PC-9 (cell line): ENCODE data around the gene ZNF566.
A peak's percentile ranks its signal among the peaks of the same experiment; 100 is the strongest.
"Not testable (repeated sequence)": the region's sequence is repeated elsewhere in the genome, so short reads cannot be mapped to it uniquely, and the experiment has no call there.

Source experiments
- EZH2 ChIP-seq: fragments of 200-600 bp; sonication (generic); IDR thresholded peaks from 2 replicates; pipeline ENCODE4 v1.8.0; 2017; ENCODE audit warnings: antibody characterized with exemption, low read depth
- TF ChIP-seq, protein P1 (sequence below): fragments of 200-600 bp; sonication (generic); conservative IDR thresholded peaks from 2 replicates; pipeline ENCODE4 v1.6.1; 2017; ENCODE audit warnings: mixed run types, antibody characterized with exemption, mild to moderate bottlenecking, moderate library complexity

DNA sequence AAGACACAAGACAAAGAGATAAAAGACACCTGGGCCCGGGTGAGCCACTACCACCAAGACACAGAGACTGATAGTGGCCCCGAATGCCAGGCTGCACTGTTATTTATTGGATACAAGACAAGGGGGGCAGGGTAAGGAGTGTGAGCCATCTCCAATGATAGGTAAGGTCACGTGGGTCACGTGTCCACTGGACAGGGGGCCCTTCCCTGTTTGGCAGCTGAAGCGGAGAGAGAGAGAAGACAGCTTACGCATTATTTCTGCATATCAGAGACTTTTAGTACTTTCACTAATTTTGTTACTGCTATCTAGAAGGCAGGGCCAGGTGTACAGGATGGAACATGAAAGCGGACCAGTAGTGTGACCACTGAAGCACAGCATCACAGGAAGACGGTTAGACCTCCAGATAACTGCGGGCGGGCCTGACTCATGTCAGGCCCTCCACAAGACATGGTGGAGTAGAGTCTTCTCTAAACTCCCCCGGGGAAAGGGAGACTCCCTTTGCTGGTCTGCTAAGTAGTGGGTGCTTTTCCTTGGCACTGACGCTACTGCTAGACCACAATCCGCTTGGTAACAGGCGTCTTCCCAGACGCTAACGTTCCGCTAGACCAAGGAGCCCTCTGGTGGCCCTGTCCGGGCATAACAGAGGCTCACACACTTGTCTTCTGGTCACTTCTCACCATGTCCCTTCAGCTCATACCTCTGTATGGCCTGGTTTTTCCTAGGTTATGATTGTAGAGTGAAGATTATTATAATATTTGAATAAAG is 3.5 kb upstream of the ZNF566 start:
- TF ChIP-seq, protein P1, sequence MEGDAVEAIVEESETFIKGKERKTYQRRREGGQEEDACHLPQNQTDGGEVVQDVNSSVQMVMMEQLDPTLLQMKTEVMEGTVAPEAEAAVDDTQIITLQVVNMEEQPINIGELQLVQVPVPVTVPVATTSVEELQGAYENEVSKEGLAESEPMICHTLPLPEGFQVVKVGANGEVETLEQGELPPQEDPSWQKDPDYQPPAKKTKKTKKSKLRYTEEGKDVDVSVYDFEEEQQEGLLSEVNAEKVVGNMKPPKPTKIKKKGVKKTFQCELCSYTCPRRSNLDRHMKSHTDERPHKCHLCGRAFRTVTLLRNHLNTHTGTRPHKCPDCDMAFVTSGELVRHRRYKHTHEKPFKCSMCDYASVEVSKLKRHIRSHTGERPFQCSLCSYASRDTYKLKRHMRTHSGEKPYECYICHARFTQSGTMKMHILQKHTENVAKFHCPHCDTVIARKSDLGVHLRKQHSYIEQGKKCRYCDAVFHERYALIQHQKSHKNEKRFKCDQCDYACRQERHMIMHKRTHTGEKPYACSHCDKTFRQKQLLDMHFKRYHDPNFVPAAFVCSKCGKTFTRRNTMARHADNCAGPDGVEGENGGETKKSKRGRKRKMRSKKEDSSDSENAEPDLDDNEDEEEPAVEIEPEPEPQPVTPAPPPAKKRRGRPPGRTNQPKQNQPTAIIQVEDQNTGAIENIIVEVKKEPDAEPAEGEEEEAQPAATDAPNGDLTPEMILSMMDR: peak; percentile 66
- TF ChIP-seq EZH2: not testable (repeated sequence)
